Endothelial cell of hepatic sinusoid (primary cell): Measurements from ENCODE around the gene FAM90A1.
"Not testable (repeated sequence)": the region's sequence is repeated elsewhere in the genome, so short reads cannot be mapped to it uniquely, and the experiment has no call there.

ENCODE experiments used
- in situ Hi-C: cut with HindIII; loops from 2 replicates; pipeline ENCODE4 v1.10.0; 2017; ENCODE audit warnings: low sequenced_read_pairs

FAM90A1 gene

GRCh38 chr12:8226992-8227731 lies at the start of gene FAM90A1:
Gene FAM90A1 (minus strand): TSS chr12:8227618. CDS start chr12:8224832, 2,786 bp downstream.
- in situ Hi-C loops = not testable (repeated sequence)

- in situ Hi-C loops = not testable (repeated sequence)
These were observed 49.0 kb upstream of the FAM90A1 start for GRCh38 chr12:8276397-8276796.

GRCh38 chr12:8266706-8267105 lies 39.3 kb upstream of the FAM90A1 start:
- in situ Hi-C loops = not testable (repeated sequence)

GRCh38 chr12:8264236-8264635 lies 36.8 kb upstream of the FAM90A1 start:
- in situ Hi-C loops = not testable (repeated sequence)

- in situ Hi-C loops = not testable (repeated sequence)
These were observed 33.7 kb upstream of the FAM90A1 start for GRCh38 chr12:8261111-8261554.

DNA sequence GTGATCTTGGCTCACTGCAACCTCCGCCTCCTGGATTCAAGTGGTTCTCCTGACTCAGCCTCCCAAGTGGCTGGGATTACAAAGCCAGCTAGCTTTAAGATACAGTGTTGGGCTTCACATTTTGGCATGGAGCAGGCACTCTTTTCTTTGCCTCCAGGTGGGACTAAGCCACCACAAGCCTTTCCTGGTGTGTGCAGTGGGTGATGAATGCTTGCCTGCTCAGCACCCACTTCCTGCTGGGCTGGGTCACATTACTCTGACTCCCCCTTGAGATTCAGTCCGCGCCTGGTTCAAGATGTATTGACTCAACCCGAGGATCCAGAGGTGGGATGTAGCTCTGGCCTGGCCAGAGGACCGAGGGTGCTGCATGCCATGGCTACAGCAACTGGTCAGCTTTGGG lies 28.9 kb upstream of the FAM90A1 start:
- in situ Hi-C loops = not testable (repeated sequence)

DNA sequence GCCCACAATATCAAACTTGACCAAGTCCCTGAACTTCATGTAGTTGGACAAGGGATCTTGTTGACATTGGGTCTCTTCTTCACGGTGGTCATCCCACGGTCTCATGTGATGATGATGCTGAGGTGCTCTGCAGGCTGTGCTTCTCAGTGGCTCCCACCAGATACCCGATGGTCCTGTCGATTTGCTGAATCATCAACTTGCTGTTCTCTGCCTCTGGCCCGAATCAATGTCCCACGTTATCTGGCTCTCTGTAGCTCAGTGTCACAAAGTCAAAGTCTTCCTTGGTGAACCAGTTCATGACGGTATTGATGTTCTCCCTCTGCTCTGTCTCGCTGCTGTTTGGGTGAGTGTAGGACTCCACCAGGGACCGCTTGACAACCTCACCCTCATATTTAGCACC lies 27.3 kb upstream of the FAM90A1 start:
- in situ Hi-C loops = not testable (repeated sequence)

DNA sequence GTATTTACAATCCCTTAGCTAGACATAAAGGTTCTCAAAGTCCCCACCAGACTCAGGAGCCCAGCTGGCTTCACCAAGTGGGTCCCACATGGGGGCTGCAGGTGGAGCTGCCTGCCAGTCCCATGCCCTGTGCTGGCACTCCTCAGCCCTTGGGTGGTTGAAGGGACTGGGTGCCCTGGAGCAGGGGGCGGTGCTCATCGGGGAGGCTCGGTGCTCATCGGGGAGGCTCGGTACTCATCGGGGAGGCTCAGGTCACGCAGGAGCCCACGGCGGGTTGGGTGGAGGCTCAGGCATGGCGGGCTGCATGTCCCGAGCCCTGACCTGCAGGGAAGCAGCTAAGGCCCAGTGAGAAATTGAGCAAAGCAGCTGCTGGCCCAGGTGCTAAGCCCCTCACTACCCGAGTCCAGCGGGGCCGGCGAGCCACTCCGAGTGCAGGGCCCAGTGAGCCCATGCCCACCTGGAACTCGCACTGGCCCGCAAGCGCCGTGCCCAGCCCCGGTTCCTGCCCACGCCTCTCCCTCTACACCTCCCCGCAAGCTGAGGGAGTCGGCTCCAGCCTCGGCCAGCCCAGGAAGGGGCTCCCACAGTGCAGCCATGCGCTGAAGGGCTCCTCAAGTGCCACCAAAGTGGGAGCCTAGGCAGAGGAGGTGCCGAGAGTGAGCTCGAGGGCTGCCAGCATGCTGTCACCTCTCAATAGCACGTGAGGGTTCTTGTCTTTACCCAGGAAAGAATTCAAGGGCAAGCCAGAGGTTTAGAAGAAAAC lies 24.8 kb upstream of the FAM90A1 start:
- in situ Hi-C loops = not testable (repeated sequence)

DNA sequence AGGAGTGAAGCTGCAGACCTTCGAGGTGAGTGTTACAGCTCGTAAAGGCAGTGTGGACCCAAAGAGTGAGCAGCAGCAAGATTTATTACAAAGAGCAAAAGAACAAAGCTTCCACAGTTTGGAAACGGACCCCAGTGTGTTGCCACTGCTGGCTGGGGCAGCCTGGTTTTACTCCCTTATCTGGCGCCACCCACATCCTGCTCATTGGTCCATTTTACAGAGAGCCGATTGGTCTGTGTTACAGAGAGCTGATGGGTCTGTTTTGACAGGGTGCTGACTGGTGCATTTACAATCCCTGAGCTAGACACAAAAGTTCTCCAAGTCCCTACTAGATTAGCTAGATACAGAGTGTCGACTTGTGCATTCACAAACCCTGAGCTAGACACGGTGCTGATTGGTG lies 24.2 kb upstream of the FAM90A1 start:
- in situ Hi-C loops = not testable (repeated sequence)

DNA sequence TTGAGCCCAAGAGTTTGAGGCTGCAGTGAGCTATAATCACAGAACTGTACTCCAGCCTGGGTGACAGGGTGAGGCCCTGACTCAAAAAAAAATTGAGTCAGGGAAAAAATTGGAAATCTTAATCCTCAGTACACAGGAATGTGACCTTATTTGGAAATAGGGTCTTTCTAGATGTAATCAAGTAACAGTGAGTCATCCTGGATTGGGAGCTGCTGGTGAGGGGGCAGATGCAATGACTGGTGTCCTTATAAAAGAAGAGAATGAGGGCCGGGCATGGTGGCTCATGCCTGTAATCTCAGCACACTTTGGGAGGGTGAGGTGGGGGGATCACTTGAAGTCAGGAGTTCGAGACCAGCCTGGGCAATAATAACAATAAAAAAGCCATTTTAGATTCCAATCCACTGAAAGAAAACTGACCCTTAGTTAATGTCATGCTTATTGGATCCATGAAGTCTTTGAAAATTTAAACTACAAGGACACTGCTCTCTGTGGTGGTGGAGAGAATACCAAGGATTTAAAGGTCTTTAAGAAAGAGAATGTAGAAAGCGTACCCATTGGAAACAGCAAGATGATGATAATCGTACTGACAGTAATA lies 19.6 kb upstream of the FAM90A1 start:
- in situ Hi-C loops = not testable (repeated sequence)

- in situ Hi-C loops = not testable (repeated sequence)
These were observed 16.3 kb upstream of the FAM90A1 start for GRCh38 chr12:8243682-8244161.

GRCh38 chr12:8242880-8243681 lies 15.7 kb upstream of the FAM90A1 start:
- in situ Hi-C loops = not testable (repeated sequence)

DNA sequence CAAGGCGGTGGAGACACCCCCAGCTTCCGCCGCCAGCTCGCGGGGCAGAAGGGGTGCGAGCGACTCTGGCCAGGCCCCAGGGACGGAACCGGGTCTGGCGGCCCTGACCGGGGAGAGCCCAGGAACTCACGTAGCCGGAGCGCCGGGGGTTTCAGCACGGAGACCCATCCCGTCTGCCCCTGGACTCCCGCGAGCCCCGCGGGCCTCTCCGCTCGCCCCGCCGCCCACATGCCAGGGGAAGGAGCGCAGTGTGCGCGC lies 15.1 kb upstream of the FAM90A1 start:
- in situ Hi-C loops = not testable (repeated sequence)

DNA sequence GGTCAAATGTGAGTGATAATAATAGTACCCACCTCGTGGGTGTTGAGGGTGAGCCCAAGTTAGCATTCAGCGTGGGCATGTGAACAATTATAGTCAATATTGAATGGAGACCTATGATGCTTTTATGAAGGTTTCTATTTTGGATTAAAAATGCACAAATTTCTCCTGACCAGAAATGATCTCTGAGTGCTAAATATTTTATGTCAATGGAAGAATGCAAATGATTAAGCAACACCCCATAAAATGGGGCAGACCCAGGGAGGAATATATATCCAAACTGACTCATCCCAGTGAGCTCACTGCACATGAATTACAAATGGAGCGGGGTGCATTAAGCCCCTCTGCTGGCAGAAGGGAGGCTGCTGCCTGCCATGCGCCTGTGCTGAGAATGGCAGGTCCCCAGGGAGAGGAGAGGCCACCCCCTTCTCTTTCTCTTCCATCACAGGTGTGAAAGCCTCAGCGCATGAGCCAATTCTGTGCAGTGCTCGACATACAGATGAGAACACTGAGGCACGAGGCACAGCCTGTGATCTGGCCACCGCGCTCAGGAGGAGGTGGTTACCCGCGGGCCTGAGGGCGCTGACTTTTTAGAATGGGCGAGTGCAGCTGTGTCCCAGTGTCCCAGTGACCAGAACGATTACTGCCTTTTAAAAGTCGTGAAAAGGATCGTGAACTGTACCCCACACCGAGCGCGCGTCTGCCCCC lies 14.7 kb upstream of the FAM90A1 start:
- in situ Hi-C loops = not testable (repeated sequence)

- in situ Hi-C loops = not testable (repeated sequence)
These were observed 13.1 kb upstream of the FAM90A1 start for GRCh38 chr12:8240340-8241114.

DNA sequence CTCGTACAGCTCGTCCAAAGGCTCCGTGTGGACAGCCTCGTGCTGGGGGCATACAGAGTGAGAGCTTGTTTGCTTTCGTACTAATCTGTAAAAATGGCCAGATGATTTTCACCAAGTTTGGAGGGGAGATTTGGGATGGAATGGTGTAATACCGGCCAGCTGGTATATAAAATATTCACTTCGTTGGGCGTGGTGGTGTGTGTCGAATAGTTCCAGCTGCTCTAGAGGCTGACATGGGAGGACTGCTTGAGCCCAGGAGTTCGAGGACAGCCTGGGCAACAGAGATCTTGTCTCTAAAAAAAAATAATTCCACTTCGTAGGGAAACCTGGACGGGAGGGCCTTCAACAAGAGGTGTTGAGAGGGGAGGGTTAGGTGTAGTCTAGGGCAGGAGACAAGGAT lies 9.6 kb upstream of the FAM90A1 start:
- in situ Hi-C loops = not testable (repeated sequence)

- in situ Hi-C loops = not testable (repeated sequence)
These were observed 8.1 kb upstream of the FAM90A1 start for GRCh38 chr12:8235316-8236157.

DNA sequence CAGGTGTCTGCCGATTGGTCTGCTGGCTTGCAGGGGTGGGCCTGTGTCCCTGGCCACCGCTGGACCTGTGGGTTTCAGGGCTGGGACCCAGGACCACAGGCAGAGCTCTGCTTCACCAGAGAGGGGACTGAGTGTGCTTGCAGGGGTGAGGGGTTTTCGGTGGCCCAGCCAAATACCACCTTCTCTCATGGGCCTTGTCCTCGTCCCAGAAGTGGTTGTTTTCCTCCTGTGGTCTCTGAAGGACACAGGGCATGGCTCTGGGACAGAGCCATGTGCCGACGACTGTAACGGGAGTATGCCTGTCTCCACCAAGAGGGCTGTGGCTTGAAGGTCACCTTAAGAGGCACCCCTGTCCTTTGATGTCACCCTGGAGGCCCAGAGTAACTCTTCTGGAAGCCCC lies 7.3 kb upstream of the FAM90A1 start:
- in situ Hi-C loops = not testable (repeated sequence)
